GM12874 (cell line): ENCODE results near the gene INS.

Experiments used
- CTCF ChIP-seq: IDR thresholded peaks from 2 replicates; pipeline ENCODE4 v1.5.1; 2011; ENCODE audit warnings: low read depth, mild to moderate bottlenecking, control low read depth, low read length, moderate library complexity; ENCODE audit not compliant: insufficient read depth

INS gene

GRCh38 chr11:2205981-2206690 lies 45.1 kb upstream of the INS start:
- no peak for TF ChIP-seq CTCF

- no peak for TF ChIP-seq CTCF
These were observed 44.3 kb upstream of the INS start for GRCh38 chr11:2205214-2205720.

- TF ChIP-seq CTCF = no peak
These were observed 43.6 kb upstream of the INS start for GRCh38 chr11:2204361-2205213.

- no peak for TF ChIP-seq CTCF
These were observed 42.6 kb upstream of the INS start for GRCh38 chr11:2203440-2204259.

GRCh38 chr11:2202900-2203439 lies 42.0 kb upstream of the INS start:
- TF ChIP-seq CTCF = no peak

GRCh38 chr11:2202071-2202899 lies 41.3 kb upstream of the INS start:
- no peak for TF ChIP-seq CTCF
